HepG2 (cell line): ENCODE measurements around the gene NUTF2. TPM values are rescaled to one million over a fixed set of nuclear protein-coding genes. Genes with fewer than 3 reads are reported as not detected.

Source experiments
- ELK4 ChIP-seq: sonication (generic); formaldehyde crosslinking; IDR thresholded peaks from 2 replicates; pipeline ENCODE4 v1.9.0; 2021; ENCODE audit warnings: missing genetic modification reagents, borderline replicate concordance
- THRA ChIP-seq: sonication (generic); formaldehyde crosslinking; IDR thresholded peaks from 2 replicates; pipeline ENCODE4 v1.4.0; 2020; ENCODE audit warnings: missing genetic modification reagents, borderline replicate concordance
- ZNF407 ChIP-seq: sonication (generic); formaldehyde crosslinking; IDR thresholded peaks from one replicate; pipeline ENCODE4 v1.5.1; 2020; ENCODE audit warnings: mild to moderate bottlenecking, missing genetic modification reagents; ENCODE audit errors: not compliant biosample characterization
- ZNF512B ChIP-seq: sonication (generic); formaldehyde crosslinking; IDR thresholded peaks from 2 replicates; pipeline ENCODE4 v1.5.1; 2020; ENCODE audit warnings: missing genetic modification reagents, mild to moderate bottlenecking, borderline replicate concordance
- ZNF562 ChIP-seq: sonication (generic); formaldehyde crosslinking; IDR thresholded peaks from 2 replicates; pipeline ENCODE4 v1.8.0; 2022; ENCODE audit warnings: missing genetic modification reagents, borderline replicate concordance
- polyA plus RNA-seq, 8 experiments: library from polyadenylated mRNA; depleted of rRNA in 3 of 8; stranded (reverse) in 7 of 8; unstranded in 1 of 8; fragments of >200 nt; fragmentation: Illumina TruSeq in 4 of 8; extraction: Trizol in 4 of 8; gene quantifications; 2 replicates each; pipeline versions ENCODE4 v1.2.1 to v1.2.3, GENCODE V29; 2011 to 2016; ENCODE audit warnings: low read depth in 4 of 8, missing spikeins in 1 of 8, mixed read lengths in 1 of 8; ENCODE audit not compliant: insufficient read depth in 1 of 8
- total RNA-seq, 5 experiments: library from RNA; depleted of rRNA; stranded (reverse); fragments of >200 nt; fragmentation: Illumina TruSeq; extraction: Trizol; gene quantifications; 2 replicates each; pipeline ENCODE4 v1.2.3, GENCODE V29; 2016; ENCODE audit warnings: low read depth in 1 of 5
- TF ChIP-seq, protein P1 (sequence below): sonication (generic); formaldehyde crosslinking; IDR thresholded peaks from 2 replicates; pipeline ENCODE4 v1.9.0; 2021; ENCODE audit warnings: missing genetic modification reagents, mild to moderate bottlenecking, borderline replicate concordance
- TF ChIP-seq, protein P2 (sequence below): sonication (generic); formaldehyde crosslinking; IDR thresholded peaks from 2 replicates; pipeline ENCODE4 v1.5.0; 2020; ENCODE audit warnings: missing genetic modification reagents, mild to moderate bottlenecking, borderline replicate concordance
- TF ChIP-seq, protein P3 (sequence below): sonication (generic); formaldehyde crosslinking; IDR thresholded peaks from 2 replicates; pipeline ENCODE4 v1.8.0; 2022; ENCODE audit warnings: missing genetic modification reagents, mild to moderate bottlenecking, borderline replicate concordance

NUTF2 gene
- total and polyA plus RNA-seq, 2 of the 13 experiments (the other 11 are each of a cell fraction or from before 2014, with no cell fraction given): 168 to 214 TPM

- TF ChIP-seq ZNF407 (CRISPR knock-in tag) (peak; percentile 85), THRA (CRISPR knock-in tag) (peak; percentile 37; the same call in 1 of the 2 replicates), ZNF562 (CRISPR knock-in tag) (no peak), ZNF512B (CRISPR knock-in tag) (no peak), ELK4 (no peak)
- TF ChIP-seq, protein P1, sequence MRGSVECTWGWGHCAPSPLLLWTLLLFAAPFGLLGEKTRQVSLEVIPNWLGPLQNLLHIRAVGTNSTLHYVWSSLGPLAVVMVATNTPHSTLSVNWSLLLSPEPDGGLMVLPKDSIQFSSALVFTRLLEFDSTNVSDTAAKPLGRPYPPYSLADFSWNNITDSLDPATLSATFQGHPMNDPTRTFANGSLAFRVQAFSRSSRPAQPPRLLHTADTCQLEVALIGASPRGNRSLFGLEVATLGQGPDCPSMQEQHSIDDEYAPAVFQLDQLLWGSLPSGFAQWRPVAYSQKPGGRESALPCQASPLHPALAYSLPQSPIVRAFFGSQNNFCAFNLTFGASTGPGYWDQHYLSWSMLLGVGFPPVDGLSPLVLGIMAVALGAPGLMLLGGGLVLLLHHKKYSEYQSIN (CRISPR knock-in tag): no peak
- TF ChIP-seq, protein P2, sequence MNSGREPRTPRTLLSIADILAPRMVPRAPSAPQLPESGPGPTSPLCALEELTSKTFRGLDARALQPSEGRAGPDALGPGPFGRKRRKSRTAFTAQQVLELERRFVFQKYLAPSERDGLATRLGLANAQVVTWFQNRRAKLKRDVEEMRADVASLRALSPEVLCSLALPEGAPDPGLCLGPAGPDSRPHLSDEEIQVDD (CRISPR knock-in tag): no peak
- TF ChIP-seq, protein P3, sequence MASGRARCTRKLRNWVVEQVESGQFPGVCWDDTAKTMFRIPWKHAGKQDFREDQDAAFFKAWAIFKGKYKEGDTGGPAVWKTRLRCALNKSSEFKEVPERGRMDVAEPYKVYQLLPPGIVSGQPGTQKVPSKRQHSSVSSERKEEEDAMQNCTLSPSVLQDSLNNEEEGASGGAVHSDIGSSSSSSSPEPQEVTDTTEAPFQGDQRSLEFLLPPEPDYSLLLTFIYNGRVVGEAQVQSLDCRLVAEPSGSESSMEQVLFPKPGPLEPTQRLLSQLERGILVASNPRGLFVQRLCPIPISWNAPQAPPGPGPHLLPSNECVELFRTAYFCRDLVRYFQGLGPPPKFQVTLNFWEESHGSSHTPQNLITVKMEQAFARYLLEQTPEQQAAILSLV (CRISPR knock-in tag): no peak
Observed at GRCh38 chr16:67841816-67842508, 4.8 kb upstream of the NUTF2 start, which contains the start of gene THAP11 (continued).
